NB4 (cell line): ENCODE measurements around the gene OLFM1.

Source experiments
- MAX ChIP-seq: IDR thresholded peaks from 2 replicates; pipeline ENCODE4 v1.6.1; 2011; ENCODE audit warnings: low read depth, low read length
- TF ChIP-seq, protein P1 (sequence below): IDR thresholded peaks from one replicate; pipeline ENCODE4 v1.5.1; 2012; ENCODE audit warnings: low read depth, low read length

DNA sequence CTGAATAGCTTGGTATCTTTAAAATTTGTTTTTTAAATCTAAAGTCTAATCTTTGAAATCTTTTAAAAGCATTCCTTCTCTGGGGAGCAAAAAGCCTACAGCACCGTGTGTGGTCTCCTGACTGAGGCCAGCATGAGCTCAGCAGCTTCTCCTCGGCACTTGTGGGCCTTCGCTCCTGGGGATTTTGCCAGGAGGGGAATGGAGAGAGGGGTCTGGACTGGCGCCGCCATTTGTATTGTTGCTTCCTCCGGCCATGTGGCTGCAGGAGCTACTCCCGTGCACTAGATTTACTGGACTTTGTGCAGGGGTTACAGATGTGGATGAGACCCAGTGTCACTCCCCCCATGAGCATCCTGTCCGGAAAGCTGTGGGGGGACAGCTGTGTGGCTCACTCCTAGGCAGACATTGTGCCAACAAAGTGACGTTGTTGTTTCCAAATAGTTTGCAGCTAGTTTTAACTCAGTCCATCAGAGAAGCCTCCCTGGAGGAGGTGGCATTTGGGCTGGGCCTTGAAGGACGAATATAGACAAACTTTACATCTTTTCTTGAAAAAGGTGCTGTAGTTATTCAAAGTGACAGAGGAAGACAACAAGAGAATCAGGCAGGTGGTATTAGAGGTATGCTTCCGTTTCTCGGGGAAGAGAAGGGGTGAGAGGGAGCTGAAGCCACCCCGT lies 6.6 kb downstream of the OLFM1 start:
- TF ChIP-seq, protein P1, sequence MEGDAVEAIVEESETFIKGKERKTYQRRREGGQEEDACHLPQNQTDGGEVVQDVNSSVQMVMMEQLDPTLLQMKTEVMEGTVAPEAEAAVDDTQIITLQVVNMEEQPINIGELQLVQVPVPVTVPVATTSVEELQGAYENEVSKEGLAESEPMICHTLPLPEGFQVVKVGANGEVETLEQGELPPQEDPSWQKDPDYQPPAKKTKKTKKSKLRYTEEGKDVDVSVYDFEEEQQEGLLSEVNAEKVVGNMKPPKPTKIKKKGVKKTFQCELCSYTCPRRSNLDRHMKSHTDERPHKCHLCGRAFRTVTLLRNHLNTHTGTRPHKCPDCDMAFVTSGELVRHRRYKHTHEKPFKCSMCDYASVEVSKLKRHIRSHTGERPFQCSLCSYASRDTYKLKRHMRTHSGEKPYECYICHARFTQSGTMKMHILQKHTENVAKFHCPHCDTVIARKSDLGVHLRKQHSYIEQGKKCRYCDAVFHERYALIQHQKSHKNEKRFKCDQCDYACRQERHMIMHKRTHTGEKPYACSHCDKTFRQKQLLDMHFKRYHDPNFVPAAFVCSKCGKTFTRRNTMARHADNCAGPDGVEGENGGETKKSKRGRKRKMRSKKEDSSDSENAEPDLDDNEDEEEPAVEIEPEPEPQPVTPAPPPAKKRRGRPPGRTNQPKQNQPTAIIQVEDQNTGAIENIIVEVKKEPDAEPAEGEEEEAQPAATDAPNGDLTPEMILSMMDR: no peak
- no peak for TF ChIP-seq MAX
